ENCODE results near the gene YBX2. TPM values are rescaled to one million over a fixed set of nuclear protein-coding genes. Genes with fewer than 3 reads are reported as not detected.
"Not testable (repeated sequence)": the region's sequence is repeated elsewhere in the genome, so short reads cannot be mapped to it uniquely, and the experiment has no call there.

Gene YBX2
- total RNA-seq (2022) (0.24 and 0.49 TPM in 2 replicates), Bru-seq, nascent RNA (percentile 16 among the genes with signal in this experiment), BruChase-seq, experiment 1, labeled RNA remaining after a 6-hour chase (percentile 9 among the genes with signal in this experiment), BruChase-seq, experiment 2, labeled RNA remaining after a 2-hour chase (not detected)
- long read RNA-seq, result 0 reads

GRCh38 chr17:7294614-7295153, at the start of gene YBX2:
TSS of gene YBX2 (minus strand) at chr17:7294639. CDS start at chr17:7294500, 139 bp downstream.
- H3K27ac Mint-ChIP-seq (ENCODE audit: unreplicated experiment), result no peak within 1 kb of the TSS

GRCh38 chr17:7343250-7343649, 48.8 kb upstream of the YBX2 start:
- CTCF ChIA-PET, result no interaction called here
- Mint-ChIP-seq H3K4me1 (ENCODE audit: low read depth, unreplicated experiment) (peaks cover 5% of the 10 kb centered on the region), H3K27ac (ENCODE audit: unreplicated experiment) (no peak overlapping the region), H3K4me3 (ENCODE audit: low read depth, unreplicated experiment) (no peak overlapping the region), H3K9me3 (ENCODE audit: low read depth, unreplicated experiment) (no peaks in the 10 kb centered on the region), H3K27me3 (ENCODE audit: unreplicated experiment) (peaks cover 47% of the 10 kb centered on the region), H3K36me3 (ENCODE audit: insufficient read depth, unreplicated experiment) (peaks cover 23% of the 10 kb centered on the region)
- TF ChIP-seq CTCF (IDR thresholded peaks at IDR 0.05; ENCODE audit: unreplicated experiment), result no peak
- intact Hi-C loops (cut with micrococcal nuclease; ENCODE audit: unreplicated experiment), result no loop called here
- DNase-seq, result no peak
- no TSS peak for BruUV-seq (replicated peaks)

More at GRCh38 chr17:7294614-7295153, at the start of gene YBX2:
- Mint-ChIP-seq H3K4me1 (ENCODE audit: low read depth, unreplicated experiment) (peaks cover 15% of the 10 kb centered on the region), H3K9me3 (ENCODE audit: low read depth, unreplicated experiment) (no peaks in the 10 kb centered on the region), H3K4me3 (ENCODE audit: low read depth, unreplicated experiment) (peak within 1 kb of the TSS; percentile 46), H3K36me3 (ENCODE audit: insufficient read depth, unreplicated experiment) (peaks cover 8% of the 10 kb centered on the region), H3K27me3 (ENCODE audit: unreplicated experiment) (peaks cover 15% of the 10 kb centered on the region)
- no TSS peak for BruUV-seq (replicated peaks)
- CTCF ChIA-PET, result no interaction called here
- no peak for TF ChIP-seq CTCF (IDR thresholded peaks at IDR 0.05; ENCODE audit: unreplicated experiment)
- DNase-seq, result peak; percentile 68
- intact Hi-C loops (cut with micrococcal nuclease; ENCODE audit: unreplicated experiment), result loop anchor here (2.0 kb wide), 1 partner anchor 14 kb away; the partner anchor contains the start of gene SLC2A4

GRCh38 chr17:7341842-7342241, 47.4 kb upstream of the YBX2 start:
- intact Hi-C loops (cut with micrococcal nuclease; ENCODE audit: unreplicated experiment), result no loop called here
- no peak for DNase-seq
- CTCF ChIA-PET, result no interaction called here
- H3K9me3 Mint-ChIP-seq (ENCODE audit: low read depth, unreplicated experiment), result no peaks in the 10 kb centered on the region
- no TSS peak for BruUV-seq (replicated peaks)
- peaks cover 33% of the 10 kb centered on the region for H3K27me3 Mint-ChIP-seq (ENCODE audit: unreplicated experiment)
- no peak overlapping the region for H3K27ac Mint-ChIP-seq (ENCODE audit: unreplicated experiment)
- H3K4me3 Mint-ChIP-seq (ENCODE audit: low read depth, unreplicated experiment), result no peak overlapping the region
- H3K4me1 Mint-ChIP-seq (ENCODE audit: low read depth, unreplicated experiment), result no peaks in the 10 kb centered on the region
- TF ChIP-seq CTCF (IDR thresholded peaks at IDR 0.05; ENCODE audit: unreplicated experiment), result no peak
- H3K36me3 Mint-ChIP-seq (ENCODE audit: insufficient read depth, unreplicated experiment), result peaks cover 12% of the 10 kb centered on the region

GRCh38 chr17:7340179-7340578, 45.7 kb upstream of the YBX2 start:
- H3K4me1 Mint-ChIP-seq (ENCODE audit: low read depth, unreplicated experiment), result no peaks in the 10 kb centered on the region
- intact Hi-C loops (cut with micrococcal nuclease; ENCODE audit: unreplicated experiment), result no loop called here
- H3K4me3 Mint-ChIP-seq (ENCODE audit: low read depth, unreplicated experiment), result no peak overlapping the region
- peaks cover 33% of the 10 kb centered on the region for H3K27me3 Mint-ChIP-seq (ENCODE audit: unreplicated experiment)
- peaks cover 3% of the 10 kb centered on the region for H3K36me3 Mint-ChIP-seq (ENCODE audit: insufficient read depth, unreplicated experiment)
- TF ChIP-seq CTCF (IDR thresholded peaks at IDR 0.05; ENCODE audit: unreplicated experiment), result no peak
- CTCF ChIA-PET, result interaction anchor here (1.2 kb wide), 1 partner anchor 11 kb away, joined by 3 read pairs; the partner anchor contains the start of gene NEURL4
- H3K9me3 Mint-ChIP-seq (ENCODE audit: low read depth, unreplicated experiment), result no peaks in the 10 kb centered on the region
- no peak for DNase-seq
- no peak overlapping the region for H3K27ac Mint-ChIP-seq (ENCODE audit: unreplicated experiment)
- no TSS peak for BruUV-seq (replicated peaks)

GRCh38 chr17:7337600-7337999, 43.2 kb upstream of the YBX2 start:
- peaks cover 25% of the 10 kb centered on the region for H3K27me3 Mint-ChIP-seq (ENCODE audit: unreplicated experiment)
- H3K9me3 Mint-ChIP-seq (ENCODE audit: low read depth, unreplicated experiment); H3K27ac Mint-ChIP-seq (ENCODE audit: unreplicated experiment); DNase-seq; H3K4me1 Mint-ChIP-seq (ENCODE audit: low read depth, unreplicated experiment); H3K36me3 Mint-ChIP-seq (ENCODE audit: insufficient read depth, unreplicated experiment); BruUV-seq (replicated peaks); CTCF ChIA-PET; intact Hi-C loops (cut with micrococcal nuclease; ENCODE audit: unreplicated experiment); H3K4me3 Mint-ChIP-seq (ENCODE audit: low read depth, unreplicated experiment): not testable (repeated sequence)

Measured in Calu3 (cell line).